ENCODE results near the gene PARD3. TPM values are rescaled to one million over a fixed set of nuclear protein-coding genes. Genes with fewer than 3 reads are reported as not detected.

Gene PARD3
- total and polyA plus RNA-seq, 3 donors from 2014 or later = 31.8 to 59.5 (median 49.5) TPM

DNA sequence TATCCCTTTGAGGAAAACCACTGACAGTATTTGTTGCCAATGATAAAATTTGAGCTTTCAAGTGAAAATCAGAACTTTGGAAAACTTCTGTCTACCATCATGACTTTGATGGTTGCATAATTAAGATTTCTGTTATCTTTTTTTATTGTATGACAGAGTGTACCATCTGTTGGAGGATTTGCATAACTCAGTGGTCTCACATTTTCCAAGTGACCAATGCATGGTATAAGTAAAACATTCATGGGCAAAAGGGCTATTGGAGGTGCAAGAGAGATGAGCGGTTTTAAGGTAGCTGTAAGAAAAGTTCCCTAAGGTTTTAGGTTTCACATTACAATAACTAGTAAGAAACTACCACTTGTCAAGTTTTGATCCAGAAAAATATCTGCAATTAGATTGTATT, 625.3 kb downstream of the PARD3 start:
- WGBS, 2 donors = 95 to 96% methylated on average over 1 of the region's 1 CpG
- Histone ChIP-seq H3K4me3 (no peak overlapping the region), H3K9me3 (no peaks in the 10 kb centered on the region), H3K36me3 (ENCODE audit: low read depth, missing control alignments) (no peaks in the 10 kb centered on the region), H3K27ac (no peak overlapping the region), H3K27me3 (no peaks in the 10 kb centered on the region), H3K4me1 (no peaks in the 10 kb centered on the region)
- TF ChIP-seq, protein P1, sequence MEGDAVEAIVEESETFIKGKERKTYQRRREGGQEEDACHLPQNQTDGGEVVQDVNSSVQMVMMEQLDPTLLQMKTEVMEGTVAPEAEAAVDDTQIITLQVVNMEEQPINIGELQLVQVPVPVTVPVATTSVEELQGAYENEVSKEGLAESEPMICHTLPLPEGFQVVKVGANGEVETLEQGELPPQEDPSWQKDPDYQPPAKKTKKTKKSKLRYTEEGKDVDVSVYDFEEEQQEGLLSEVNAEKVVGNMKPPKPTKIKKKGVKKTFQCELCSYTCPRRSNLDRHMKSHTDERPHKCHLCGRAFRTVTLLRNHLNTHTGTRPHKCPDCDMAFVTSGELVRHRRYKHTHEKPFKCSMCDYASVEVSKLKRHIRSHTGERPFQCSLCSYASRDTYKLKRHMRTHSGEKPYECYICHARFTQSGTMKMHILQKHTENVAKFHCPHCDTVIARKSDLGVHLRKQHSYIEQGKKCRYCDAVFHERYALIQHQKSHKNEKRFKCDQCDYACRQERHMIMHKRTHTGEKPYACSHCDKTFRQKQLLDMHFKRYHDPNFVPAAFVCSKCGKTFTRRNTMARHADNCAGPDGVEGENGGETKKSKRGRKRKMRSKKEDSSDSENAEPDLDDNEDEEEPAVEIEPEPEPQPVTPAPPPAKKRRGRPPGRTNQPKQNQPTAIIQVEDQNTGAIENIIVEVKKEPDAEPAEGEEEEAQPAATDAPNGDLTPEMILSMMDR (IDR thresholded peaks at IDR 0.05) = no peak
- no peak for TF ChIP-seq POLR2A (IDR thresholded peaks at IDR 0.05)
- no peak for DNase-seq
- intact Hi-C loops (cut with DNase I; ENCODE audit: low total_unique reads) = no loop called here

DNA sequence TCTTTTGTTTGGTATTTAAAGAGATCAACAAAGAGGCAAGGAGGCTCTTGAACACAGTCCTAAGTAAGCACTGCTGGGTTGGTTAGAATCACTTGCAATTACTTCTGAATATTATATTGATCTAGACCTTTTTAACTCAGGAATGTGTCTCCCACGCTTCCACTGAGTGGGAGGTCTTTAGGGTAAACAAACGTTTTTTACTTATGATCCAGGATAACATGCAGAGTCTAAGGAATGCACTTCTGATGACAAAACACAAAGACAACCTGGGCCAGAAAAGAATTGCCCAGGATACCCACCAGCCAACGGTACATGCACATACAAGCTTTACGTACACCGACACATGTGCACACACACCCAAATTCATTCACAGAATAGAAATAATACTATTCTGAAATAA, 626.9 kb downstream of the PARD3 start:
- H3K27me3 ChIP-seq = no peaks in the 10 kb centered on the region
- intact Hi-C loops (cut with DNase I; ENCODE audit: low total_unique reads) = no loop called here
- no peaks in the 10 kb centered on the region for H3K9me3 ChIP-seq
- no peaks in the 10 kb centered on the region for H3K36me3 ChIP-seq (ENCODE audit: low read depth, missing control alignments)
- no peaks in the 10 kb centered on the region for H3K4me1 ChIP-seq
- 82 to 87% methylated on average over 5 of the region's 5 CpGs for WGBS, 2 donors
- H3K27ac ChIP-seq = no peak overlapping the region
- DNase-seq = no peak
- H3K4me3 ChIP-seq = no peak overlapping the region
- TF ChIP-seq POLR2A (IDR thresholded peaks at IDR 0.05) = no peak
- TF ChIP-seq, protein P1 (IDR thresholded peaks at IDR 0.05) = no peak

DNA sequence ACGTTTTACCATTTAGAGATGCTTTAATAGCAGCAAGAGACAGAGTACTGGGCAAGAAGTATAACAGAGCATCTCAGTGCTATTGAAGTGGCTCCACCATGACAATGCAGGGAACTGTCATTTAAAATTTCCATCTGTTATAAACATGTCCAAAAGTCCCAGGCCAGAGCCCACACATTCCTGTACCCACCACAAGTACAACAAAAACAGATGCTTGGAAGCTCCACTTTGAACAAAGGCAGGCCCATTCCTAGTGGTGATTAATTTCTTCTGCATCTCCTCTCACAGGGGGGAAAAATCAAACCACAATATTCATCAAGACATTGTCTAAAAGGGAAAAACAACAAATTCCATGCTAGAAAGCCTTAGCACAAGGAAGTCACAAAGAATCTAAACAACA, 627.9 kb downstream of the PARD3 start:
- H3K27me3 ChIP-seq = no peaks in the 10 kb centered on the region
- intact Hi-C loops (cut with DNase I; ENCODE audit: low total_unique reads) = no loop called here
- no peaks in the 10 kb centered on the region for H3K36me3 ChIP-seq (ENCODE audit: low read depth, missing control alignments)
- no peak overlapping the region for H3K4me3 ChIP-seq
- TF ChIP-seq, protein P1 (IDR thresholded peaks at IDR 0.05) = no peak
- no peak for TF ChIP-seq POLR2A (IDR thresholded peaks at IDR 0.05)
- no peaks in the 10 kb centered on the region for H3K9me3 ChIP-seq
- H3K4me1 ChIP-seq = no peaks in the 10 kb centered on the region
- DNase-seq = no peak
- H3K27ac ChIP-seq = no peak overlapping the region
- WGBS, 2 donors = 69 to 79% methylated on average over 1 of the region's 1 CpG

DNA sequence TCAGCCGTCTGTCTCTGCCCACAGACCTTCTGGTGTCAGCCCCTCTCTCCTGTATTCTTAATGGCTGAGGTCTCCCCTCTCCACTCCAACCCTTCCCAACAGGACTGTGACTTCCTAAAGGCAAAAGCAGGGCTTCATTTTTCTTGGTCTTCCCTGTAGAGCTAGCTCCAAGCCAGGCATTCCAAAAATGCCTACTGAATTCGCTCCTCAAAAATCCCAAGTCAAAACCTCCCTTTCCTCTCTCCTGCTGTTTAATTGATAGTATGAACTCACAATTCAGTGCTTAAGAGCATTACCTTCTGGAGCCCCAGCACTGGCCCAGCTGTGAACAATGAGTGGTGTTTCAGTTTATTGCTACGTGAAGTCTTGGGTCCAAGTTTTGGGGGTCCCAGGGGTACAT, 628.4 kb downstream of the PARD3 start:
- Histone ChIP-seq H3K4me3 (no peak overlapping the region), H3K36me3 (ENCODE audit: low read depth, missing control alignments) (no peaks in the 10 kb centered on the region), H3K27me3 (no peaks in the 10 kb centered on the region), H3K9me3 (no peaks in the 10 kb centered on the region), H3K27ac (no peak overlapping the region), H3K4me1 (no peaks in the 10 kb centered on the region)
- 84 to 93% methylated on average over 3 of the region's 3 CpGs for WGBS, 2 donors
- TF ChIP-seq, protein P1 (IDR thresholded peaks at IDR 0.05) = no peak
- no peak for TF ChIP-seq POLR2A (IDR thresholded peaks at IDR 0.05)
- intact Hi-C loops (cut with DNase I; ENCODE audit: low total_unique reads) = no loop called here
- no peak for DNase-seq

DNA sequence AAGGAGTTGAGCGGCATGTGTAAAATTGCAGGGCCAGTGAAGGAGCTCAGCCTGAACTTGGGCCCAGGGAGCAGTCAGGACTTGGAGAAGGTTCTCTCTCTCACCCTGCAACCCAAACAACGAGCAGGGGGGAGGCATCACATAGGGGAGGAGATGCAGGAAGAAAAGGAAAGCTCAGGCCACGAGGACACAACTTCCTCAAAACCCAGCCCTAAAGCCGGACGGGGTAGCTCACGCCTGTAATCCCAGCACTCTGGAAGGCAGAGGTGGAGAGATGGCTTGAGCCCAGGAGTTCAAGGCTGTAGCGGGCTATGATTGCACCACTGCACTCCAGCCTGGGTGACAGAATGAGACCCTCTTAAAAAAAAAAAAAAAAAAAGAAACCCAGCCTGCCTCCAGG, 629.1 kb downstream of the PARD3 start:
- no peak for DNase-seq

More for the DNA sequence above, 629.1 kb downstream of the PARD3 start:
- no peaks in the 10 kb centered on the region for H3K27me3 ChIP-seq
- 52 to 70% methylated on average over 7 of the region's 7 CpGs for WGBS, 2 donors
- no peak overlapping the region for H3K27ac ChIP-seq
- no peaks in the 10 kb centered on the region for H3K4me1 ChIP-seq
- TF ChIP-seq POLR2A (IDR thresholded peaks at IDR 0.05) = no peak
- TF ChIP-seq, protein P1 (IDR thresholded peaks at IDR 0.05) = no peak
- H3K9me3 ChIP-seq = no peaks in the 10 kb centered on the region
- H3K4me3 ChIP-seq = no peak overlapping the region
- H3K36me3 ChIP-seq (ENCODE audit: low read depth, missing control alignments) = no peaks in the 10 kb centered on the region
- intact Hi-C loops (cut with DNase I; ENCODE audit: low total_unique reads) = no loop called here
